Tongue (tissue), 2 donors: ENCODE data around the gene SHMT1. TPM values are rescaled to one million over a fixed set of nuclear protein-coding genes. Genes with fewer than 3 reads are reported as not detected.
"Not testable (repeated sequence)": the region's sequence is repeated elsewhere in the genome, so short reads cannot be mapped to it uniquely, and the experiment has no call there.

ENCODE experiments used
- DNase-seq: peaks from one replicate; pipeline ENCODE4 v3.0.0-alpha.2; 2015
- total RNA-seq: library from RNA; depleted of rRNA; stranded (reverse); fragments of >200 nt; gene quantifications from one replicate; pipeline ENCODE4 v1.2.3, GENCODE V29; 2014

SHMT1 gene
- total RNA-seq, 1 donor from 2014 or later, result 34.4 TPM

GRCh38 chr17:18378205-18378505, 14.8 kb upstream of the SHMT1 start:
- no peak for DNase-seq

GRCh38 chr17:18377437-18378204, 14.3 kb upstream of the SHMT1 start, which contains the start of gene EVPLL:
TSS of gene EVPLL (plus strand) at chr17:18377778. CDS start at chr17:18380938, 3,160 bp downstream.
- peak; percentile 54 for DNase-seq

GRCh38 chr17:18374216-18374615, 10.9 kb upstream of the SHMT1 start:
- no peak for DNase-seq

- not testable (repeated sequence) for DNase-seq
Measured at GRCh38 chr17:18373181-18373580, 9.8 kb upstream of the SHMT1 start.

GRCh38 chr17:18371455-18371854, 8.1 kb upstream of the SHMT1 start:
- DNase-seq, result no peak

GRCh38 chr17:18370761-18371160, 7.4 kb upstream of the SHMT1 start:
- no peak for DNase-seq

- DNase-seq, result no peak
Measured at GRCh38 chr17:18368946-18369345, 5.6 kb upstream of the SHMT1 start.

- DNase-seq, result no peak
Measured at GRCh38 chr17:18364166-18364565, 816 bp upstream of the SHMT1 start.

GRCh38 chr17:18362698-18363100, 651 bp downstream of the SHMT1 start:
- peak; percentile 68 for DNase-seq

- no peak for DNase-seq
Measured at GRCh38 chr17:18361837-18362697, 1.3 kb downstream of the SHMT1 start.

GRCh38 chr17:18360518-18360917, 2.8 kb downstream of the SHMT1 start:
- DNase-seq, result no peak

- DNase-seq, result peak; percentile 10
Measured at GRCh38 chr17:18356624-18357023, 6.7 kb downstream of the SHMT1 start.

GRCh38 chr17:18353541-18353940, 9.8 kb downstream of the SHMT1 start:
- DNase-seq, result no peak

- DNase-seq, result no peak
Measured at GRCh38 chr17:18344021-18344420, 19.3 kb downstream of the SHMT1 start.

GRCh38 chr17:18339933-18340332, 23.4 kb downstream of the SHMT1 start:
- DNase-seq, result no peak

GRCh38 chr17:18338158-18338557, 25.2 kb downstream of the SHMT1 start:
- not testable (repeated sequence) for DNase-seq

- no peak for DNase-seq
Measured at GRCh38 chr17:18332909-18333489, 30.4 kb downstream of the SHMT1 start.

- no peak for DNase-seq
Measured at GRCh38 chr17:18331879-18332278, 31.5 kb downstream of the SHMT1 start.

GRCh38 chr17:18328643-18329204, 34.6 kb downstream of the SHMT1 start:
- no peak for DNase-seq

- no peak for DNase-seq
Measured at GRCh38 chr17:18327556-18327955, 35.8 kb downstream of the SHMT1 start.

- DNase-seq, result no peak
Measured at GRCh38 chr17:18327093-18327492, 36.3 kb downstream of the SHMT1 start.

- no peak for DNase-seq
Measured at GRCh38 chr17:18326572-18326971, 36.8 kb downstream of the SHMT1 start.

- DNase-seq, result no peak
Measured at GRCh38 chr17:18326039-18326438, 37.3 kb downstream of the SHMT1 start.
